ENCODE measurements around the gene RAD9A. TPM values are rescaled to one million over a fixed set of nuclear protein-coding genes. Genes with fewer than 3 reads are reported as not detected.
A peak's percentile ranks its signal among the peaks of the same experiment; 100 is the strongest.

Gene RAD9A
- total RNA-seq, 1 donor from 2014 or later: 8.3 TPM

- peaks cover 28% of the 10 kb centered on the region for H3K27me3 ChIP-seq (ENCODE audit: control insufficient read depth, insufficient read depth, low read length)
- no peak overlapping the region for H3K4me3 ChIP-seq (ENCODE audit: low read depth, low read length)
- H3K36me3 ChIP-seq (ENCODE audit: control insufficient read depth, insufficient read depth, low read length): no peaks in the 10 kb centered on the region
- no peak for TF ChIP-seq CTCF (IDR thresholded peaks at IDR 0.05; ENCODE audit: insufficient read depth, low read length, poor library complexity, severe bottlenecking)
- no peak for DNase-seq (ENCODE audit: low read depth)
These were observed 21.6 kb downstream of the RAD9A start for GRCh38 chr11:67413266-67413849.

- no peak for DNase-seq (ENCODE audit: low read depth)
- TF ChIP-seq CTCF (IDR thresholded peaks at IDR 0.05; ENCODE audit: insufficient read depth, low read length, poor library complexity, severe bottlenecking): no peak
- Histone ChIP-seq H3K4me3 (ENCODE audit: low read depth, low read length) (peak within 1 kb of the TSS; percentile 2), H3K27me3 (ENCODE audit: control insufficient read depth, insufficient read depth, low read length) (peaks cover 26% of the 10 kb centered on the region), H3K36me3 (ENCODE audit: control insufficient read depth, insufficient read depth, low read length) (no peaks in the 10 kb centered on the region)
These were observed 23.9 kb downstream of the RAD9A start, which contains the start of gene CARNS1 for GRCh38 chr11:67415501-67416304. CARNS1 (plus strand) TSS chr11:67415678; CDS start chr11:67416200, 522 bp downstream.

GRCh38 chr11:67416416-67417335 lies 24.9 kb downstream of the RAD9A start:
- Histone ChIP-seq H3K36me3 (ENCODE audit: control insufficient read depth, insufficient read depth, low read length) (no peaks in the 10 kb centered on the region), H3K4me3 (ENCODE audit: low read depth, low read length) (no peak overlapping the region), H3K27me3 (ENCODE audit: control insufficient read depth, insufficient read depth, low read length) (peaks cover 23% of the 10 kb centered on the region)
- no peak for DNase-seq (ENCODE audit: low read depth)
- no peak for TF ChIP-seq CTCF (IDR thresholded peaks at IDR 0.05; ENCODE audit: insufficient read depth, low read length, poor library complexity, severe bottlenecking)

GRCh38 chr11:67417425-67417824 lies 25.6 kb downstream of the RAD9A start:
- H3K4me3 ChIP-seq (ENCODE audit: low read depth, low read length): no peak overlapping the region
- no peak for DNase-seq (ENCODE audit: low read depth)
- H3K27me3 ChIP-seq (ENCODE audit: control insufficient read depth, insufficient read depth, low read length): peaks cover 22% of the 10 kb centered on the region
- H3K36me3 ChIP-seq (ENCODE audit: control insufficient read depth, insufficient read depth, low read length): no peaks in the 10 kb centered on the region
- TF ChIP-seq CTCF (IDR thresholded peaks at IDR 0.05; ENCODE audit: insufficient read depth, low read length, poor library complexity, severe bottlenecking): no peak

- no peak for TF ChIP-seq CTCF (IDR thresholded peaks at IDR 0.05; ENCODE audit: insufficient read depth, low read length, poor library complexity, severe bottlenecking)
- DNase-seq (ENCODE audit: low read depth): no peak
- Histone ChIP-seq H3K27me3 (ENCODE audit: control insufficient read depth, insufficient read depth, low read length) (peaks cover 15% of the 10 kb centered on the region), H3K4me3 (ENCODE audit: low read depth, low read length) (no peak overlapping the region), H3K36me3 (ENCODE audit: control insufficient read depth, insufficient read depth, low read length) (no peaks in the 10 kb centered on the region)
These were observed 26.9 kb downstream of the RAD9A start for GRCh38 chr11:67418476-67419281.

Measured in kidney epithelial cell (primary cell).